OCI-LY1 (cell line): ENCODE results near the gene PLAC9.

Experiments used
- CTCF ChIP-seq: fragments of 200-600 bp; sonication (generic), shearing (Covaris generic); IDR thresholded peaks from 2 replicates; pipeline ENCODE4 v1.5.1; 2017; ENCODE audit warnings: mild to moderate bottlenecking, antibody characterized with exemption, low read length, moderate library complexity, mixed read lengths
- EZH2 ChIP-seq: fragments of 200-600 bp; sonication (generic), shearing (Covaris generic); IDR thresholded peaks from 2 replicates; pipeline ENCODE4 v1.8.0; 2017; ENCODE audit warnings: borderline replicate concordance, mixed run types, mild to moderate bottlenecking, antibody characterized with exemption, low read length, moderate library complexity, mixed read lengths

- TF ChIP-seq CTCF (no peak), EZH2 (no peak)
These were observed 17.6 kb downstream of the PLAC9 start for GRCh38 chr10:80150172-80150571.
